ENCODE data around the gene KNL1. TPM values are rescaled to one million over a fixed set of nuclear protein-coding genes. Genes with fewer than 3 reads are reported as not detected.

Gene KNL1
- total RNA-seq, 2 experiments from 2014 or later, result 31.0 to 32.7 TPM

Other genes starting within 250 kb of the KNL1 start
- gene PHGR1, start 243.2 kb upstream of the KNL1 start, total RNA-seq, result not detected
- under 1 TPM in 1 of 2 experiments, not detected in 1; 0.02 TPM for gene DISP2, start 236.0 kb upstream of the KNL1 start, total RNA-seq
- gene KNSTRN, start 211.5 kb upstream of the KNL1 start, total RNA-seq, result 10 to 100 TPM; 60.7 to 62.1 TPM
- gene IVD, start 188.5 kb upstream of the KNL1 start, total RNA-seq, result 10 to 100 TPM; 33.1 to 34.1 TPM
- 10 to 100 TPM in 1 of 2 experiments, 1 to 10 TPM in 1; 9.9 to 11.7 TPM for gene BAHD1, start 153.3 kb upstream of the KNL1 start, total RNA-seq
- 1 to 10 TPM; 4.4 to 4.6 TPM for gene CHST14, start 123.3 kb upstream of the KNL1 start, total RNA-seq
- gene CCDC32, start 29.2 kb upstream of the KNL1 start, total RNA-seq, result 10 to 100 TPM; 25.4 to 25.8 TPM
- 10 to 100 TPM; 10.9 to 12.6 TPM for gene RPUSD2, start 24.9 kb upstream of the KNL1 start, total RNA-seq
- gene RAD51, start 100.9 kb downstream of the KNL1 start, total RNA-seq, result 10 to 100 TPM; 65.8 to 68.8 TPM
- gene RMDN3, start 161.0 kb downstream of the KNL1 start, total RNA-seq, result 10 to 100 TPM; 17.8 to 19.2 TPM
- 10 to 100 TPM; 28.1 to 32.7 TPM for gene GCHFR, start 169.8 kb downstream of the KNL1 start, total RNA-seq
- gene C15orf62, start 175.7 kb downstream of the KNL1 start, total RNA-seq, result under 1 TPM; 0.10 to 0.33 TPM
- 10 to 100 TPM; 15.4 to 17.0 TPM for gene ZFYVE19, start 212.8 kb downstream of the KNL1 start, total RNA-seq
- 10 to 100 TPM; 25.9 to 28.1 TPM for gene DNAJC17, start 213.2 kb downstream of the KNL1 start, total RNA-seq
- gene PPP1R14D, start 234.5 kb downstream of the KNL1 start, total RNA-seq, result not detected
- gene SPINT1, start 249.8 kb downstream of the KNL1 start, total RNA-seq, result 1 to 10 TPM; 4.5 to 4.7 TPM